ENCODE results near the gene NPIPB8.
"Not testable (repeated sequence)": the region's sequence is repeated elsewhere in the genome, so short reads cannot be mapped to it uniquely, and the experiment has no call there.

The NPIPB8 gene

GRCh38 chr16:28603381-28604185 is 34.3 kb upstream of the NPIPB8 start:
- no peak for TF ChIP-seq CTCF (conservative IDR thresholded peaks at IDR 0.05; ENCODE audit: control insufficient read depth, insufficient read depth, low read depth, low read length)
- H3K4me3 ChIP-seq (ENCODE audit: control insufficient read depth, low read depth, low read length): no peak overlapping the region

GRCh38 chr16:28604186-28604565 is 33.7 kb upstream of the NPIPB8 start:
- DNase-seq (ENCODE audit: low read depth): no peak
- H3K4me3 ChIP-seq (ENCODE audit: control insufficient read depth, low read depth, low read length): no peak overlapping the region
- no peak for TF ChIP-seq CTCF (conservative IDR thresholded peaks at IDR 0.05; ENCODE audit: control insufficient read depth, insufficient read depth, low read depth, low read length)

More at GRCh38 chr16:28603381-28604185, 34.3 kb upstream of the NPIPB8 start:
- no peak for DNase-seq (ENCODE audit: low read depth)

GRCh38 chr16:28606291-28607115 is 31.4 kb upstream of the NPIPB8 start:
- H3K4me3 ChIP-seq (ENCODE audit: control insufficient read depth, low read depth, low read length): no peak overlapping the region
- no peak for TF ChIP-seq CTCF (conservative IDR thresholded peaks at IDR 0.05; ENCODE audit: control insufficient read depth, insufficient read depth, low read depth, low read length)
- no peak for DNase-seq (ENCODE audit: low read depth)

GRCh38 chr16:28607116-28607623 is 30.7 kb upstream of the NPIPB8 start:
- no peak overlapping the region for H3K4me3 ChIP-seq (ENCODE audit: control insufficient read depth, low read depth, low read length)
- no peak for DNase-seq (ENCODE audit: low read depth)
- no peak for TF ChIP-seq CTCF (conservative IDR thresholded peaks at IDR 0.05; ENCODE audit: control insufficient read depth, insufficient read depth, low read depth, low read length)

- DNase-seq (ENCODE audit: low read depth); H3K4me3 ChIP-seq (ENCODE audit: control insufficient read depth, low read depth, low read length): not testable (repeated sequence)
These were observed 30.0 kb upstream of the NPIPB8 start for GRCh38 chr16:28607681-28608495.

- H3K4me3 ChIP-seq (ENCODE audit: control insufficient read depth, low read depth, low read length); DNase-seq (ENCODE audit: low read depth): not testable (repeated sequence)
These were observed 29.4 kb upstream of the NPIPB8 start for GRCh38 chr16:28608496-28608808.

- H3K4me3 ChIP-seq (ENCODE audit: control insufficient read depth, low read depth, low read length): not testable (repeated sequence)
These were observed 28.8 kb upstream of the NPIPB8 start for GRCh38 chr16:28608867-28609596.

More at GRCh38 chr16:28608867-28609596, 28.8 kb upstream of the NPIPB8 start:
- DNase-seq (ENCODE audit: low read depth): not testable (repeated sequence)

Data from fibroblast of mammary gland (primary cell).